Measurements from ENCODE around the gene GCH1.

Gene GCH1

DNA sequence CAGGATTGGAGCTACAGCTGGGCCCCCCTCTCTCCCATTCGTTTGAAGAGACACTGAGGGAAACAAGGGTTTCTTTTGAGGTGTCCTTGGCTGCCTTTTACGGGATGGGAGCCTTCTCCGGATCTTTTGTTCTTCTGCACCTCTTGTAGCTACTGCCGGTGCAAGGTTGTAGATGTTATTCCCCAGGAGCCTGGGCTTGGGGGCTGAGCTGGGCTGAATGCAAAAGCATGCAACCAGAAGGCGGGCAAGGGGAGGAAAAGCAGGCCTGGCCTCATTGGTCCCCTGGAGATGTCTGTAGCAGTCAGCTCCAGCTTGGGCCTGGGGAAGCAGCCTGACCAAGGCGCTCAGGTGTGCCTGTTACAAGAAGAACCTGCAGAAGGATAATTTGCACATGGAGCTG, 110.3 kb downstream of the GCH1 start:
- DNase-seq: no peak

All from NCI-H1694 (cell line).